HG03520 (cell line): ENCODE results near the gene MAML2.

Source experiments
- ATAC-seq: cut with Tn5 transposase; IDR thresholded peaks from one replicate; pipeline ENCODE4 v1.9.1; 2021; ENCODE audit warnings: mild to moderate bottlenecking, moderate library complexity; ENCODE audit not compliant: unreplicated experiment

Gene MAML2

DNA sequence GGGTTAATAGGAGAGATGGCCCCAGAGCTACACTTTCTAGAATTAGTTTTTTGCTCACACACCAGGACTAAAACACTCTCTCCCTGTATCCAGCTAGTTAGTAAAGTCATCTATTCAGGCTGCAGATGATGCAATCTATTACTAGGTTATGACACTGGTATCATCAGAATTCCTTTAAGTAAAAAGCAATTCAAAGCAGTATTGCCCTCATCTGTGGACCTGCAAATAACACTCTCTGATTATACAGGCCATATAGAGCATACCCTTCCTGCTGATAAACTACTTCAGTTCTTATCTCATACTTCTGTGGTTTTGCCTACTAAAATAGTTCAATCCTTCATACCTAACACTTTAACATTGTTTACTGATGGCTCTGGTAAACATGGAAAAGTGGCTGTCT, 405.6 kb downstream of the MAML2 start:
- ATAC-seq: no peak

GRCh38 chr11:95933594-95933993, 409.4 kb downstream of the MAML2 start:
- no peak for ATAC-seq

GRCh38 chr11:95931916-95932315, 411.1 kb downstream of the MAML2 start:
- ATAC-seq: no peak

DNA sequence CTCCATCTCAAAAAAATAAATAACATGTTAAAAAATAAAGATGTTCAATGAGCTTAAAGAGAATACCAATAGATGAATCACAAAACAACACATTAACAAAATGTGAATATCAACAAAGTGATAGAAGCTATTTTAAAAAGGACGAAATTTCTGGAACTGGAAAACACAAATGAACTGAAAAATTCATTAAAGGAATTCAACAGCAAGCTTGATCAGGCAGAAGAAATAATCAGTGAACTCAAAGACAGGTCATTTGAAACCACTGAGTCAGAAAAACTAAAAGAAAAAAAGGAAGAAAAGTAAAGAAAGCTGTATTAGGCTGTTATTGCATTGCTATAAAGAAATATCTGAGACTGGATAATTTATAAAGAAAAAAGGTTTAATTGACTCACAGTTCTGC, 412.0 kb downstream of the MAML2 start:
- ATAC-seq: no peak

- ATAC-seq: no peak
Measured at GRCh38 chr11:95926726-95927125, 416.3 kb downstream of the MAML2 start.
